Activated CD8-positive, alpha-beta T cell treated with anti-CD3 and anti-CD28 coated beads for 36 hours (primary cell): Measurements from ENCODE around the gene HTRA3. TPM values are rescaled to one million over a fixed set of nuclear protein-coding genes. Genes with fewer than 3 reads are reported as not detected.

Experiments
- ATAC-seq: fragments of 200-7000 bp; cut with Tn5 transposase; one replicate; pipeline ENCODE4 v1.10.0; 2021; ENCODE audit warnings: mild to moderate bottlenecking, moderate library complexity
- CTCF ChIA-PET: fragments of 350-600 bp; sonication (Branson Sonifier 250); formaldehyde crosslinking; loops from one replicate; lab custom pipeline; 2021; ENCODE audit warnings: antibody characterized with exemption; lab: Charles Lee
- POLR2A ChIA-PET: fragments of 350-600 bp; sonication (Branson Sonifier 250); formaldehyde crosslinking; loops from one replicate; lab custom pipeline; 2021; ENCODE audit warnings: antibody characterized with exemption; lab: Charles Lee
- DNase-seq: peaks from one replicate; pipeline ENCODE4 v3.0.0-alpha.2; 2020
- H3K27ac Mint-ChIP-seq: one replicate; pipeline ENCODE4 v1.8.0; 2021; ENCODE audit warnings: mild to moderate bottlenecking, mixed read lengths
- H3K27me3 Mint-ChIP-seq: one replicate; pipeline ENCODE4 v1.8.0; 2021; ENCODE audit warnings: mixed read lengths
- H3K36me3 Mint-ChIP-seq: one replicate; pipeline ENCODE4 v1.8.0; 2021; ENCODE audit warnings: low read depth, mixed read lengths
- H3K4me1 Mint-ChIP-seq: one replicate; pipeline ENCODE4 v1.8.0; 2021; ENCODE audit warnings: low read depth, mixed read lengths
- H3K4me3 Mint-ChIP-seq: one replicate; pipeline ENCODE4 v1.8.0; 2021; ENCODE audit warnings: mild to moderate bottlenecking, moderate library complexity, mixed read lengths
- H3K9me3 Mint-ChIP-seq: one replicate; pipeline ENCODE4 v1.8.0; 2021; ENCODE audit warnings: mixed read lengths
- intact Hi-C: fragments of 100-400 bp; cut with micrococcal nuclease; formaldehyde crosslinking; loops from one replicate; pipeline ENCODE4 v1.10.0; 2022
- total RNA-seq, 2 experiments: library from RNA; stranded (reverse); gene quantifications; one replicate each; pipeline ENCODE4 v1.2.3, GENCODE V29; 2021
- TF ChIP-seq, protein P1 (sequence below): fragments of 200-600 bp; IDR thresholded peaks from one replicate; pipeline ENCODE4 v1.8.0; 2022; ENCODE audit warnings: antibody characterized with exemption, mild to moderate bottlenecking

HTRA3 gene
- total RNA-seq, 2 experiments from 2014 or later, result 0.11 TPM; not detected in 1

GRCh38 chr4:8297141-8297601 is 27.6 kb downstream of the HTRA3 start:
- ChIA-PET CTCF (no interaction called here), POLR2A (interaction anchor here (1.0 kb wide), 1 partner anchor 12 kb away, joined by 3 read pairs; no protein-coding TSS in a partner anchor)
- no peak overlapping the region for H3K4me3 Mint-ChIP-seq
- TF ChIP-seq, protein P1, sequence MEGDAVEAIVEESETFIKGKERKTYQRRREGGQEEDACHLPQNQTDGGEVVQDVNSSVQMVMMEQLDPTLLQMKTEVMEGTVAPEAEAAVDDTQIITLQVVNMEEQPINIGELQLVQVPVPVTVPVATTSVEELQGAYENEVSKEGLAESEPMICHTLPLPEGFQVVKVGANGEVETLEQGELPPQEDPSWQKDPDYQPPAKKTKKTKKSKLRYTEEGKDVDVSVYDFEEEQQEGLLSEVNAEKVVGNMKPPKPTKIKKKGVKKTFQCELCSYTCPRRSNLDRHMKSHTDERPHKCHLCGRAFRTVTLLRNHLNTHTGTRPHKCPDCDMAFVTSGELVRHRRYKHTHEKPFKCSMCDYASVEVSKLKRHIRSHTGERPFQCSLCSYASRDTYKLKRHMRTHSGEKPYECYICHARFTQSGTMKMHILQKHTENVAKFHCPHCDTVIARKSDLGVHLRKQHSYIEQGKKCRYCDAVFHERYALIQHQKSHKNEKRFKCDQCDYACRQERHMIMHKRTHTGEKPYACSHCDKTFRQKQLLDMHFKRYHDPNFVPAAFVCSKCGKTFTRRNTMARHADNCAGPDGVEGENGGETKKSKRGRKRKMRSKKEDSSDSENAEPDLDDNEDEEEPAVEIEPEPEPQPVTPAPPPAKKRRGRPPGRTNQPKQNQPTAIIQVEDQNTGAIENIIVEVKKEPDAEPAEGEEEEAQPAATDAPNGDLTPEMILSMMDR, result no peak
- ATAC-seq, result no peak
- H3K9me3 Mint-ChIP-seq, result peaks cover 1% of the 10 kb centered on the region
- no peaks in the 10 kb centered on the region for H3K27me3 Mint-ChIP-seq
- intact Hi-C loops, result no loop called here
- DNase-seq, result no peak
- H3K36me3 Mint-ChIP-seq, result no peaks in the 10 kb centered on the region
- no peak overlapping the region for H3K27ac Mint-ChIP-seq
- no peaks in the 10 kb centered on the region for H3K4me1 Mint-ChIP-seq

GRCh38 chr4:8297691-8298485 is 28.3 kb downstream of the HTRA3 start:
- Mint-ChIP-seq H3K27ac (no peak overlapping the region), H3K4me1 (no peaks in the 10 kb centered on the region), H3K27me3 (no peaks in the 10 kb centered on the region), H3K36me3 (no peaks in the 10 kb centered on the region), H3K4me3 (no peak overlapping the region), H3K9me3 (peaks cover 1% of the 10 kb centered on the region)
- TF ChIP-seq, protein P1, result no peak
- POLR2A ChIA-PET, result interaction anchor here (1.0 kb wide), 1 partner anchor 11 kb away, joined by 3 read pairs; no protein-coding TSS in a partner anchor
- ATAC-seq, result no peak
- no peak for DNase-seq
- CTCF ChIA-PET, result no interaction called here
- intact Hi-C loops, result no loop called here

DNA sequence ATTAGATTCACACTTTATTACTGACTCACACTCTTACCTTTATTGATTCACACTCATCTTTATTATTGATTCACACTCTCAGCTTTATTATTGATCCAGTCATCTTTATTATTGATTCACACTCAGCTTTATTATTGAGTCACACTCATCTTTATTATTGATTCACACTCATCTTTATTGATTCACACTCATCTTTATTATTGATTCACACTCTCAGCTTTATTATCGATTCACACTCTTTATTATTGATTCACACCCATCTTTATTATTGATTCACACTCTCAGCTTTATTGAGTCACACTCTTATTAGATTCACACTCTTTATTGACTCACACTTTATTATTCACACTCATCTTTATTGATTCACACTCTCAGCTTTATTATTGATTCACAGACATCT is 31.3 kb downstream of the HTRA3 start:
- ChIA-PET CTCF (no interaction called here), POLR2A (no interaction called here)
- no peaks in the 10 kb centered on the region for H3K4me1 Mint-ChIP-seq
- intact Hi-C loops, result no loop called here
- peaks cover 3% of the 10 kb centered on the region for H3K27me3 Mint-ChIP-seq
- ATAC-seq (no peak), DNase-seq (no peak)
- TF ChIP-seq, protein P1, result no peak
- H3K9me3 Mint-ChIP-seq, result peaks cover 1% of the 10 kb centered on the region
- H3K4me3 Mint-ChIP-seq, result no peak overlapping the region
- no peak overlapping the region for H3K27ac Mint-ChIP-seq
- no peaks in the 10 kb centered on the region for H3K36me3 Mint-ChIP-seq

GRCh38 chr4:8301851-8302730 is 32.5 kb downstream of the HTRA3 start:
- H3K27ac Mint-ChIP-seq, result no peak overlapping the region
- peaks cover 3% of the 10 kb centered on the region for H3K27me3 Mint-ChIP-seq
- peaks cover 1% of the 10 kb centered on the region for H3K9me3 Mint-ChIP-seq
- ATAC-seq, result no peak
- DNase-seq, result no peak
- intact Hi-C loops, result no loop called here
- CTCF ChIA-PET, result no interaction called here
- TF ChIP-seq, protein P1, result no peak
- no peaks in the 10 kb centered on the region for H3K36me3 Mint-ChIP-seq
- POLR2A ChIA-PET, result no interaction called here
- H3K4me3 Mint-ChIP-seq, result no peak overlapping the region
- no peaks in the 10 kb centered on the region for H3K4me1 Mint-ChIP-seq
